Lower leg skin (tissue), 3 donors: ENCODE measurements around the gene ELN.

Experiments used
- POLR2A ChIP-seq, 2 donors: fragments of 450-650 bp; IDR thresholded peaks; one replicate each; pipeline ENCODE4 v1.6.1; 2016 to 2017; ENCODE audit warnings: antibody characterized with exemption in 2 of 2, mild to moderate bottlenecking in 1 of 2, moderate library complexity in 1 of 2
- TF ChIP-seq, protein P1 (sequence below), 3 donors: fragments of 450-650 bp; IDR thresholded peaks; one replicate each; pipeline ENCODE4 v1.5.1; 2016; ENCODE audit warnings: antibody characterized with exemption in 3 of 3, mild to moderate bottlenecking in 3 of 3, moderate library complexity in 2 of 3

DNA sequence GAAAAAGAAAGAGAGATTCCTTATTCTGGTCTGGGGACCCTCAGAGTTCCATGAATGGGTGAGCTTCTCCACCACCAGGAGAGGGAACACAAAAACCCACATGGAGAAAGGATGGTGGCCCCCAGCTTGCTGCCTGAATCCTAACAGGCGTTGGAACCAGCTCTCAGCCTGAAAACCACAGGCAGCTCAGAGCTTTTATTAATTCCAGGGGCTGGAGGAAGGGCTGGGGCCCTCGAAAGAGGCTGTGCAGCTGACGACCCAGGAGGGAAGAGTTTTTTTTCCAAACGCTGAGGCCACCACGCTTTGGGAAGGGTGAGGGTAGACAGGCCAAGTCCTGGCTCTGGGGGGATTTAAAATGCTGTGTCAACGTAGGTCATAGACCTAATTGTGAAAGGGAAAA lies 10.8 kb upstream of the ELN start:
- TF ChIP-seq, protein P1, sequence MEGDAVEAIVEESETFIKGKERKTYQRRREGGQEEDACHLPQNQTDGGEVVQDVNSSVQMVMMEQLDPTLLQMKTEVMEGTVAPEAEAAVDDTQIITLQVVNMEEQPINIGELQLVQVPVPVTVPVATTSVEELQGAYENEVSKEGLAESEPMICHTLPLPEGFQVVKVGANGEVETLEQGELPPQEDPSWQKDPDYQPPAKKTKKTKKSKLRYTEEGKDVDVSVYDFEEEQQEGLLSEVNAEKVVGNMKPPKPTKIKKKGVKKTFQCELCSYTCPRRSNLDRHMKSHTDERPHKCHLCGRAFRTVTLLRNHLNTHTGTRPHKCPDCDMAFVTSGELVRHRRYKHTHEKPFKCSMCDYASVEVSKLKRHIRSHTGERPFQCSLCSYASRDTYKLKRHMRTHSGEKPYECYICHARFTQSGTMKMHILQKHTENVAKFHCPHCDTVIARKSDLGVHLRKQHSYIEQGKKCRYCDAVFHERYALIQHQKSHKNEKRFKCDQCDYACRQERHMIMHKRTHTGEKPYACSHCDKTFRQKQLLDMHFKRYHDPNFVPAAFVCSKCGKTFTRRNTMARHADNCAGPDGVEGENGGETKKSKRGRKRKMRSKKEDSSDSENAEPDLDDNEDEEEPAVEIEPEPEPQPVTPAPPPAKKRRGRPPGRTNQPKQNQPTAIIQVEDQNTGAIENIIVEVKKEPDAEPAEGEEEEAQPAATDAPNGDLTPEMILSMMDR (IDR thresholded peaks at IDR 0.05) = no peak
- no peak for TF ChIP-seq POLR2A (IDR thresholded peaks at IDR 0.05)
